ENCODE data around the gene MFSD6.

Gene MFSD6

DNA sequence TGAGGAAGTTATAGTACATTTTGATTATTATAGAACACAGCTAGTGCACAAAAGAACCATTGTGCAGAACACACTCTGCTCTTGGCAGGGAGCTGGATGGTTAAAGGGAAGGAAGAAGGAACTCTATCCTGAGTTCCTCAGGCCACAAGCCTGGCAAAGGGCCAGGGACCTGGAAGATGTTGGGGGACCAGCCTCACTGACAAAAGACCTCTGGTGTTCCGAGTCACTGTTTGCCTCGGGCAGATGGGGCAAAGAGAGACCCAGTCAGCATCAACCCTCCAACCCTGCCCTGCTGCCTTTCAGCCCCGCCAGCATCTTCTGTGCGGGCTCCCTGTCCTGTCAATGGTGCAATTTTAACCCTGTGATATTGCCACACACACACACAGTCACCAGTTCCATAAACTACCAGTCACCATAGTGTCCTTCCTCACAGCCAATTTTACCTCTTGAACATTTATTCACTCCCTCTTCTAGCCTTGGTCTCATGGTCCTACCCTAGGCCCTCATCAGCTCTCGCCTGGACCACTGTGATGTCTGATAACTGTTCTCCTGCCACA lies 104.5 kb downstream of the MFSD6 start:
- H3K9ac ChIP-seq (ENCODE audit: low read depth, low read length), result no peak overlapping the region
- H3K27ac ChIP-seq (ENCODE audit: low read length), result no peak overlapping the region
- H3K9me3 ChIP-seq (ENCODE audit: insufficient read depth, low read depth, low read length), result no peaks in the 10 kb centered on the region
- no peaks in the 10 kb centered on the region for H3K27me3 ChIP-seq (ENCODE audit: insufficient read depth, low read length)
- peaks cover 9% of the 10 kb centered on the region; the same call in 1 of the 2 replicates for H3K36me3 ChIP-seq (ENCODE audit: insufficient read depth, low read depth, low read length)
- no peak overlapping the region for H3K4me3 ChIP-seq (ENCODE audit: low read length)
- H3K4me1 ChIP-seq (ENCODE audit: insufficient read depth, low read length), result no peaks in the 10 kb centered on the region

DNA sequence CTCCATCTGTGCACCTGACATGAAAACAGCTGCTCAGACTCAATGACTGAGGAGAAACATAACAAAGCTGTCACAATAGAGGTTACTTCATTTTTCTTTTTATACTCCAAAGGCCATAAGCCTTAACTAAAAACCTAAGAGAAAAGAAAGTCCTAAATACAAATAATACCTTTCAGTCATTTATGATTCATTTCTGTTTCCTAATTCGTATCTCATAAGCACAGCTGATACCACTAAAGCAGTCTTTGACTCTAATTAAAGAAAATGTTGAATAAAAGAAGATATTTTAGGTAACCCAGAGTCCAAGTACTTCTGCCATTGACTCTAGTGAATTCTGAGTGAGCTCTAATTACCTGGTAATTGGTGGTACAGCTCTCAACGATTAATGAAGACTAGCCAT lies 105.7 kb downstream of the MFSD6 start:
- H3K27me3 ChIP-seq (ENCODE audit: insufficient read depth, low read length), result no peaks in the 10 kb centered on the region
- H3K9me3 ChIP-seq (ENCODE audit: insufficient read depth, low read depth, low read length), result no peaks in the 10 kb centered on the region
- H3K4me1 ChIP-seq (ENCODE audit: insufficient read depth, low read length), result no peaks in the 10 kb centered on the region
- no peak overlapping the region for H3K4me3 ChIP-seq (ENCODE audit: low read length)
- H3K36me3 ChIP-seq (ENCODE audit: insufficient read depth, low read depth, low read length), result peaks cover 9% of the 10 kb centered on the region; the same call in 1 of the 2 replicates
- no peak overlapping the region for H3K9ac ChIP-seq (ENCODE audit: low read depth, low read length)
- H3K27ac ChIP-seq (ENCODE audit: low read length), result no peak overlapping the region

DNA sequence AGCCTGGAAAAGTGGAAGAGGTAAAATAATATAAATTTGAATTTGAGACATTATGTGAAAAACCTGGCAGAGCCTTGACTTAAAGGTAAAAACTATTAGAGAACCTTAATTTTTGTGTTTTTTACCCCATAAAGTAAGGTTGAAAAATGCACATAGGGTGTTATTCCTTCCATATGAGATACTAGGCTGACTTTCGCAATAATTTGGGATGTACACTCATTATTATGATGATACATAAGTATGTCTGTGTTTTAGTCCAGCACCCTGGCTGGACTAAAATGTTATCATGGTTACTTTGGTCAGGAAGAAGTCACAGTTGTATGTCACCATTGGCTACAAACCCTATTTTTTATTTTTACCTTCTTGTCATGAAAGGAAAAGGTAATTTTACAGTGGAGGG lies 106.5 kb downstream of the MFSD6 start:
- H3K4me1 ChIP-seq (ENCODE audit: insufficient read depth, low read length), result no peaks in the 10 kb centered on the region
- H3K36me3 ChIP-seq (ENCODE audit: insufficient read depth, low read depth, low read length), result peaks cover 9% of the 10 kb centered on the region; the same call in 1 of the 2 replicates

DNA sequence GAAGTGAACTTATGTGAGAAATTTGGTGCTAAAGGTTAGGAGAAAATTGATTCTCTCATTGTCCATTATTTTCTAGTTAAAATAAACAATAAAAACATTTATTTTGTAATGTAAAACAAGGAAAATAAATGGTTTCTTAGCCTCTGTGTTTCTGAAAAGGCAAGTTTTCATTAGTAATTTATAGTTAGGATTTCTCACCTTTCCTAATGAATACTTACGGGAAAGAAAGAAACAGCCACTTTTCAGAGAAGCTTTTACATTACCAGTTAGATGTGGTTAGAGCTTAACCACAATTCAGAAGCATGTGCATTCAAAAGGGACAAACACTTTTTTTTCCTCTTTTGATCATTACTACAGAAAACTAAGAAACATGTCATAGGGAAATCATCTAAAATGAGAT lies 107.5 kb downstream of the MFSD6 start:
- Histone ChIP-seq H3K9ac (ENCODE audit: low read depth, low read length) (no peak overlapping the region), H3K27ac (ENCODE audit: low read length) (no peak overlapping the region), H3K4me1 (ENCODE audit: insufficient read depth, low read length) (no peaks in the 10 kb centered on the region), H3K9me3 (ENCODE audit: insufficient read depth, low read depth, low read length) (no peaks in the 10 kb centered on the region), H3K4me3 (ENCODE audit: low read length) (no peak overlapping the region), H3K36me3 (ENCODE audit: insufficient read depth, low read depth, low read length) (peaks cover 9% of the 10 kb centered on the region; the same call in 1 of the 2 replicates), H3K27me3 (ENCODE audit: insufficient read depth, low read length) (no peaks in the 10 kb centered on the region)

More for the DNA sequence above, 106.5 kb downstream of the MFSD6 start:
- Histone ChIP-seq H3K9ac (ENCODE audit: low read depth, low read length) (no peak overlapping the region), H3K27ac (ENCODE audit: low read length) (no peak overlapping the region), H3K27me3 (ENCODE audit: insufficient read depth, low read length) (no peaks in the 10 kb centered on the region), H3K4me3 (ENCODE audit: low read length) (no peak overlapping the region), H3K9me3 (ENCODE audit: insufficient read depth, low read depth, low read length) (no peaks in the 10 kb centered on the region)

DNA sequence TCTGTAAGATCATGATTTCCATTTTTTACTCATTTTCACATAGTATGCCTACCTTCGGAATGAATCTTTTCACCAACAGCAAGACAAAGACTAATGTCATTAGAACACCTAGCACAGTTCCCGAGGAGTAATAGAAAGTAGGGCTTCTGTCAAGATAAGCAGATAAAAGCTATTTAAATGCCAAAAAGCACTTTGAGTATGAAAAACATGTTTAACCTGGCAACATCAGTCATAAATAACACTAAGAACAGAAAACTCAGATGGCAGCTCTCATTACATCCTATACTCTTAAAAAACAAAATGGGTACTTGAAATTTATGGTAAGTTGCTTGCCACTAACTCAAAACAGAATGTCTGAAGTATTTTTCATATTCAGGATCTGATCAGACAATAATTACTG lies 109.3 kb downstream of the MFSD6 start:
- H3K36me3 ChIP-seq (ENCODE audit: insufficient read depth, low read depth, low read length), result peaks cover 9% of the 10 kb centered on the region; the same call in 1 of the 2 replicates
- H3K9ac ChIP-seq (ENCODE audit: low read depth, low read length), result no peak overlapping the region
- no peaks in the 10 kb centered on the region for H3K9me3 ChIP-seq (ENCODE audit: insufficient read depth, low read depth, low read length)
- H3K4me3 ChIP-seq (ENCODE audit: low read length), result no peak overlapping the region
- no peaks in the 10 kb centered on the region for H3K4me1 ChIP-seq (ENCODE audit: insufficient read depth, low read length)
- H3K27me3 ChIP-seq (ENCODE audit: insufficient read depth, low read length), result no peaks in the 10 kb centered on the region
- no peak overlapping the region for H3K27ac ChIP-seq (ENCODE audit: low read length)

DNA sequence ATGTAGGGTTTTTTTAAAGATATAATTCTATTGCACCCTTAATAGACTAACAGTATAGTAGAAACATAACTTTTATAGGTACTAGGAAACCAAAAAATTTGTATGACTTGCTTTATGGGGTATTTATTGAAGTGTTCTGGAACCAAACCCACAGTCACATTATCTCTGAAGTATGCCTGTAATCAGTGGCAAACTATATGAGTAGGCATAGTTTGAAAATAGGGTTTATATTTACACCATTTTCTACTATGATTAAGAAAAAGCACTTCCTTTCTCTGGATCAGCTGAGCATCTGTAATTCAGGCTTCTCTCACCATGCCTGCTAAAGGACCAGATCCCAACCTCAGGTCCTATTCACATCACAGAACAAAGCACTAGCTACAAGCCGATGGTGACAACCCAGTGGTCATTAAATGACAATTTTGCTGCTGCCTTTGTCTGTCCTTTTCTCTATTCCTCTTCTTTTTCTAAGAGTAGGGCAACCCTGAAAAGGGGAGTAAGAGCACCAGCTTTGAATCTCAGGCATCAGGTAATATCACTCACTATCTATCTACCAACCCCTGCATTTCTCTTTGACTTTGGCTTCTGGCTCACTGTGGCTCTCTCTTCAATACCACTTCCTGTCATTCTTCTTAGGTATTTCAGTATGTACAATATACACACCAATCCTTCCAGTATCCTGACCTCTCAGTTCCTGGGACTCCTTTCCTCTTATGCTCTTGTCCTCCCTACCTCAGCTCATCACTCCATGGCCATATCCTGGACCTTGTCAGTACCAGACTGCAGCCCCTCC lies 112.0 kb downstream of the MFSD6 start:
- no peaks in the 10 kb centered on the region for H3K4me1 ChIP-seq (ENCODE audit: insufficient read depth, low read length)
- 0 out of 2 replicates have a peak, but pooled peaks cover 4% of the 10 kb centered on the region for H3K36me3 ChIP-seq (ENCODE audit: insufficient read depth, low read depth, low read length)
- H3K27me3 ChIP-seq (ENCODE audit: insufficient read depth, low read length), result no peaks in the 10 kb centered on the region
- H3K9ac ChIP-seq (ENCODE audit: low read depth, low read length), result no peak overlapping the region
- no peak overlapping the region for H3K4me3 ChIP-seq (ENCODE audit: low read length)
- H3K9me3 ChIP-seq (ENCODE audit: insufficient read depth, low read depth, low read length), result no peaks in the 10 kb centered on the region
- no peak overlapping the region for H3K27ac ChIP-seq (ENCODE audit: low read length)

DNA sequence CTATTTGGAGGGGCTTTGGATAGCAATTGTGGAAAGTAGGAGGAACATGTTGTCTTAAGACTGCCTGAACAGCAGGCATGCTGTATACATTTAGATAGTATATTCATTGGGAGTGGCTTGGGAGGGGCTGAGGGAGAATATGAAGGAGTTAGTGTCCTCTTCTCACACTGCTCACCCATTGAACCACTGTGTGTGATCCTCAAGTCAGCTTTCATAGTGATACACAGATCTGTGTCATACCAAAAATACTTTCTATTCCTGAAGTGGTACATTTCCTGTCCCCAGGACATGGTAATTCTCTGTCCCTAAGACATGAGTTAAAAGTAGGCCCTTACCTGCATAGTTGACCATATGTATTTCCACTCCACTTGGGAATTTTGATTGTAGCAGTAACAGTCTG lies 116.8 kb downstream of the MFSD6 start:
- no peak overlapping the region for H3K9ac ChIP-seq (ENCODE audit: low read depth, low read length)
- no peak overlapping the region for H3K4me3 ChIP-seq (ENCODE audit: low read length)
- H3K9me3 ChIP-seq (ENCODE audit: insufficient read depth, low read depth, low read length), result no peaks in the 10 kb centered on the region
- no peaks in the 10 kb centered on the region for H3K27me3 ChIP-seq (ENCODE audit: insufficient read depth, low read length)
- H3K36me3 ChIP-seq (ENCODE audit: insufficient read depth, low read depth, low read length), result no peaks in the 10 kb centered on the region
- peaks cover 10% of the 10 kb centered on the region for H3K4me1 ChIP-seq (ENCODE audit: insufficient read depth, low read length)
- H3K27ac ChIP-seq (ENCODE audit: low read length), result no peak overlapping the region

DNA sequence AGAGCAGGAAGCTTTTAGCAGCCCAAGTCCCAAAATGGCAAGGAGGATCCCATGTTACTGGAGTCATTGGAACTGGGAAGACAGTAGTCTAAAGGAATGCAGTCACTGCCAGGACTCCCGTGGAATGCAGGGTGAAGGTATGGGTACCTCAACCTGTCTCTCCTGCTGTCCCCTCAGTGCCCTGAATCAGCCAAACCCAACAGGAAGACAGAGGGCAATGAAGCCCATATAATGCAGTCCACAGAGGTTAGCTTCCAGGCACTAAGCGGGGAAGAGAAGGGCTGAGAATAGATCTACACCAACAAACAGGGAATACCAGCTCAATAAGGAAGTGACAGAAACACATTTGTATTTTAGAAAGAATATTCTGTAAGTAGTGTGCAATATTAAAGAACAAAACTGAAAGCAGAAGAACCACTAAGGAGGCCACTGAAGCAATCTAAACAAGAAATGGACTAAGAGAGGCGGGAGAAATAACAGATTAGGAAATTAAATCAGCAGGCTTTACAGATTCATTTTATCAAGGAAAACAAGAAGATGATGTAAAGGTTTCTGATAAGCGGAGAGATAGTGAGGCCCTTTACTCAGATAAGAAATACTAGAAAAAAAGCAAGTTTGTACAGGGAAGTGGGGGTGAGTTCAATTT lies 118.1 kb downstream of the MFSD6 start:
- no peaks in the 10 kb centered on the region for H3K27me3 ChIP-seq (ENCODE audit: insufficient read depth, low read length)
- H3K9me3 ChIP-seq (ENCODE audit: insufficient read depth, low read depth, low read length), result no peaks in the 10 kb centered on the region
- no peak overlapping the region for H3K4me3 ChIP-seq (ENCODE audit: low read length)
- no peaks in the 10 kb centered on the region for H3K36me3 ChIP-seq (ENCODE audit: insufficient read depth, low read depth, low read length)
- H3K27ac ChIP-seq (ENCODE audit: low read length), result no peak overlapping the region
- peaks cover 10% of the 10 kb centered on the region for H3K4me1 ChIP-seq (ENCODE audit: insufficient read depth, low read length)
- no peak overlapping the region for H3K9ac ChIP-seq (ENCODE audit: low read depth, low read length)

DNA sequence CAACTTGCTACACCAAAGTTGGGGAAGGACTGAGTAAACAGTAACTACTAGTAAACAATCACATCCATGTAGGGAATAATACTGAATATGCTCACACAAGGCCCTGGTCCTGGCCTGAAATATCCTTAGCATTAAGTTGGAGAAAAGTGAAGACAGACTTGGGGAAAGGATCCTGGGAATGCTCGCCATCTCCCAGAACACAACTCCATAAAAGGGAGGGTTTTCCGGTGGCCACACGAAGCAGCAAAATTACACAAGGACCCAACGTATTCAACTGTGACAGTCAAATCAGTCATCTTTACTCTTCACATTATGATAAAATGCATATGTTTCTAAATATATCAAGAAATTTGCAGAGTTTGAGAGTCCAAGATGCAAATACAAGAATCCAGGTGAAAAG lies 119.1 kb downstream of the MFSD6 start:
- no peaks in the 10 kb centered on the region for H3K9me3 ChIP-seq (ENCODE audit: insufficient read depth, low read depth, low read length)
- no peak overlapping the region for H3K4me3 ChIP-seq (ENCODE audit: low read length)
- H3K9ac ChIP-seq (ENCODE audit: low read depth, low read length), result no peak overlapping the region
- no peak overlapping the region for H3K27ac ChIP-seq (ENCODE audit: low read length)
- H3K36me3 ChIP-seq (ENCODE audit: insufficient read depth, low read depth, low read length), result no peaks in the 10 kb centered on the region
- H3K4me1 ChIP-seq (ENCODE audit: insufficient read depth, low read length), result peaks cover 10% of the 10 kb centered on the region
- H3K27me3 ChIP-seq (ENCODE audit: insufficient read depth, low read length), result no peaks in the 10 kb centered on the region

DNA sequence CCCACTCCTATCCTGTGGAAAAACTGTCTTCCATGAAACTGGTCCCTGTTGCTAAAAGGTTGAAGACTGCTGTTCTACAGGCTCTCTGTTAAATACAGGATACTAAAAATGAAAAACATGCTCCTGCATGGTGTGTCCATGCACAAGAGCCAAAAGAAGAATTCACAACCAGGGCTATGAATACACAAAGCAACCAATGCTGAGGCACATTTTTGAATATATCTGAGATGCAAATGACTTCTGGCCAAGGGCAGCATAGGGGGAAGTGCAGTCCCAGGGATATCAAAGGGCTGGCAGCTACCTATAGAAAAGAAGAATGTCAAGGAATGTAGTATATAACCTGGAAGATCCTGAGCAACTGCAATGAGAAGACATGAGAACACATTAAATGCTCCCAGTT lies 119.8 kb downstream of the MFSD6 start:
- no peaks in the 10 kb centered on the region for H3K27me3 ChIP-seq (ENCODE audit: insufficient read depth, low read length)
- H3K9me3 ChIP-seq (ENCODE audit: insufficient read depth, low read depth, low read length), result no peaks in the 10 kb centered on the region
- no peak overlapping the region for H3K9ac ChIP-seq (ENCODE audit: low read depth, low read length)
- H3K27ac ChIP-seq (ENCODE audit: low read length), result no peak overlapping the region
- no peaks in the 10 kb centered on the region for H3K36me3 ChIP-seq (ENCODE audit: insufficient read depth, low read depth, low read length)
- no peak overlapping the region for H3K4me3 ChIP-seq (ENCODE audit: low read length)
- H3K4me1 ChIP-seq (ENCODE audit: insufficient read depth, low read length), result peaks cover 10% of the 10 kb centered on the region

DNA sequence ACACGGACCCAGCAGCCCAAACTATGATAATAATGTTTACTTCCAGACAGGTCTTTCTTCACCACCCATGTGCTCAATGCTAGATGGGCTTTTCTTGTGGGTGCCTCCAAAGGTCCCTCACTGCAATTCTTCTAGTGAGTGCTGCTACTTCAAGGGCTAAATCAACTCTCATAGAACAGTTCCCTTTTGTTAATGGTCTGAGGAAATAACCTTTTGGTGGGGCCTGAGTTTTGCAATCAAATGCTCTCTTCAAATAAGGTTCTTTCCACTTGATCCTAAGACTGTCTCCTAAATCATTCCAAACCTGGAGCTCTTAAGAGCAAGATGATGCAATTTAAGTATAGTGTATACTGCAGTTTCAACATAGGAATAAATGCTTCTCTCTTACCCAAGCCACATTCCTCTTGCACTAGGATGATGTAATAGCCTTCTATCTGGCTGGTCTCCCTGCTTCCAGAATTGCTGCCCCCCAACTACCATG lies 120.4 kb downstream of the MFSD6 start:
- H3K36me3 ChIP-seq (ENCODE audit: insufficient read depth, low read depth, low read length), result no peaks in the 10 kb centered on the region
- no peak overlapping the region for H3K4me3 ChIP-seq (ENCODE audit: low read length)
- H3K9me3 ChIP-seq (ENCODE audit: insufficient read depth, low read depth, low read length), result no peaks in the 10 kb centered on the region
- H3K27me3 ChIP-seq (ENCODE audit: insufficient read depth, low read length), result no peaks in the 10 kb centered on the region
- H3K27ac ChIP-seq (ENCODE audit: low read length), result no peak overlapping the region
- no peak overlapping the region for H3K9ac ChIP-seq (ENCODE audit: low read depth, low read length)
- H3K4me1 ChIP-seq (ENCODE audit: insufficient read depth, low read length), result peaks cover 10% of the 10 kb centered on the region
